ENCODE results near the gene BUB3. TPM values are rescaled to one million over a fixed set of nuclear protein-coding genes. Genes with fewer than 3 reads are reported as not detected.

Gene BUB3
- total and polyA plus RNA-seq, 2 of the 8 experiments (the other 6 are each of a cell fraction or from before 2014, with no cell fraction given) = 183 to 207 TPM

GRCh38 chr10:123132576-123133477, 21.4 kb upstream of the BUB3 start (continued):
- no peak for TF ChIP-seq ATF2 (IDR thresholded peaks at IDR 0.05; ENCODE audit: low read length)
- TF ChIP-seq, protein P1, sequence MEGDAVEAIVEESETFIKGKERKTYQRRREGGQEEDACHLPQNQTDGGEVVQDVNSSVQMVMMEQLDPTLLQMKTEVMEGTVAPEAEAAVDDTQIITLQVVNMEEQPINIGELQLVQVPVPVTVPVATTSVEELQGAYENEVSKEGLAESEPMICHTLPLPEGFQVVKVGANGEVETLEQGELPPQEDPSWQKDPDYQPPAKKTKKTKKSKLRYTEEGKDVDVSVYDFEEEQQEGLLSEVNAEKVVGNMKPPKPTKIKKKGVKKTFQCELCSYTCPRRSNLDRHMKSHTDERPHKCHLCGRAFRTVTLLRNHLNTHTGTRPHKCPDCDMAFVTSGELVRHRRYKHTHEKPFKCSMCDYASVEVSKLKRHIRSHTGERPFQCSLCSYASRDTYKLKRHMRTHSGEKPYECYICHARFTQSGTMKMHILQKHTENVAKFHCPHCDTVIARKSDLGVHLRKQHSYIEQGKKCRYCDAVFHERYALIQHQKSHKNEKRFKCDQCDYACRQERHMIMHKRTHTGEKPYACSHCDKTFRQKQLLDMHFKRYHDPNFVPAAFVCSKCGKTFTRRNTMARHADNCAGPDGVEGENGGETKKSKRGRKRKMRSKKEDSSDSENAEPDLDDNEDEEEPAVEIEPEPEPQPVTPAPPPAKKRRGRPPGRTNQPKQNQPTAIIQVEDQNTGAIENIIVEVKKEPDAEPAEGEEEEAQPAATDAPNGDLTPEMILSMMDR (IDR thresholded peaks at IDR 0.05; ENCODE audit: control extremely low read depth in 1 of 3, insufficient read depth in 1 of 3, low read depth in 1 of 3, low read length in 3 of 3) = peak; percentile 84 to 93 (median 88)
- no peak for TF ChIP-seq SRF (IDR thresholded peaks at IDR 0.05; ENCODE audit: low read depth, low read length)
- TF ChIP-seq SP2 (IDR thresholded peaks at IDR 0.05; ENCODE audit: low read length) = no peak
- no peak for TF ChIP-seq HDAC6 (IDR thresholded peaks at IDR 0.05; ENCODE audit: low read depth, low read length)
- TF ChIP-seq KDM4A (IDR thresholded peaks at IDR 0.05; ENCODE audit: low read depth, low read length, severe bottlenecking) = peak; percentile 60

Data from H1 (cell line).